Endothelial cell of umbilical vein (primary cell): ENCODE measurements around the gene COL28A1. TPM values are rescaled to one million over a fixed set of nuclear protein-coding genes. Genes with fewer than 3 reads are reported as not detected.

Source experiments
- BruUV-seq: library from RNA; stranded (reverse); fragments of 400-500 nt; replicated peaks from 2 replicates; lab custom pipeline; 2021; lab: Mats Ljungman, UMichigan
- CTCF ChIA-PET: fragments of 300-600, 350-600 bp; sonication (Branson Sonifier 250); formaldehyde crosslinking; loops from one replicate; lab custom pipeline; 2021; ENCODE audit warnings: antibody characterized with exemption, inconsistent platforms; lab: Charles Lee
- POLR2A ChIA-PET: fragments of 300-600, 350-600 bp; sonication (Branson Sonifier 250); formaldehyde crosslinking; loops from one replicate; lab custom pipeline; 2021; ENCODE audit warnings: antibody characterized with exemption, inconsistent platforms; lab: Charles Lee
- DNase-seq: peaks from one replicate; pipeline ENCODE4 v3.0.0-alpha.2; 2011; ENCODE audit warnings: low read depth, low spot score
- FAIRE-seq: peaks from 2 replicates; lab custom pipeline; 2011; peaks lifted over from hg19 to GRCh38; lab: Jason Lieb, UNC
- H2AFZ ChIP-seq: 2 replicates; pipeline ENCODE4 v1.6.0; 2012; ENCODE audit warnings: low read depth, low read length, control low read depth, inconsistent platforms
- H3K27ac ChIP-seq: 2 replicates; pipeline ENCODE4 v1.5.1; 2011; ENCODE audit warnings: low read depth, mild to moderate bottlenecking, control low read depth, low read length, moderate library complexity; ENCODE audit not compliant: insufficient read depth
- H3K27me3 ChIP-seq, 2 experiments: 2 replicates each; pipeline versions ENCODE4 v1.6.0 to v1.6.1; 2011; ENCODE audit warnings: low read length in 2 of 2, mixed read lengths in 1 of 2; ENCODE audit not compliant: control insufficient read depth in 2 of 2, insufficient read depth in 2 of 2
- H3K36me3 ChIP-seq, 2 experiments: 2 replicates in 1 of 2; 3 replicates in 1 of 2; pipeline ENCODE4 v1.5.1; 2011; ENCODE audit warnings: low read length in 2 of 2, mild to moderate bottlenecking in 1 of 2, moderate library complexity in 1 of 2; ENCODE audit not compliant: control insufficient read depth in 2 of 2, insufficient read depth in 2 of 2; ENCODE audit errors: extremely low read depth in 1 of 2
- H3K4me1 ChIP-seq: 3 replicates; pipeline ENCODE4 v1.5.1; 2011; ENCODE audit warnings: mild to moderate bottlenecking, low read length; ENCODE audit not compliant: control insufficient read depth, insufficient read depth; ENCODE audit errors: extremely low read depth
- H3K4me2 ChIP-seq: 2 replicates; pipeline ENCODE4 v1.6.1; 2011; ENCODE audit warnings: low read length, control low read depth, mixed read lengths; ENCODE audit not compliant: insufficient read depth
- H3K4me3 ChIP-seq, 3 experiments: fragments of 200-600 bp in 1 of 3; sonication (generic), shearing (Covaris generic) in 1 of 3; replicated peaks in 1 of 3; 2 replicates each; pipeline ENCODE4 v1.5.1; 2011 to 2016; ENCODE audit warnings: control low read depth in 3 of 3, low read length in 3 of 3, mild to moderate bottlenecking in 2 of 3, inconsistent platforms in 1 of 3, low read depth in 1 of 3, moderate library complexity in 1 of 3; ENCODE audit not compliant: insufficient read depth in 1 of 3
- H3K79me2 ChIP-seq: 2 replicates; pipeline ENCODE4 v1.6.0; 2012; ENCODE audit warnings: low read length, inconsistent platforms; ENCODE audit not compliant: control insufficient read depth, insufficient read depth
- H3K9ac ChIP-seq: replicated peaks from 2 replicates; pipeline ENCODE3; 2011; ENCODE audit warnings: low read length, control low read depth; ENCODE audit not compliant: insufficient read depth; ENCODE audit errors: extremely low read depth
- H3K9me1 ChIP-seq: replicated peaks from 3 replicates; pipeline ENCODE4 v1.6.0; 2011; ENCODE audit warnings: mild to moderate bottlenecking, low read length; ENCODE audit not compliant: control insufficient read depth, insufficient read depth; ENCODE audit errors: extremely low read depth
- H3K9me3 ChIP-seq: replicated peaks from 2 replicates; pipeline ENCODE4 v1.5.1; 2012; ENCODE audit warnings: low read length, inconsistent platforms; ENCODE audit not compliant: control insufficient read depth, insufficient read depth
- H4K20me1 ChIP-seq: replicated peaks from 2 replicates; pipeline ENCODE3; 2011; ENCODE audit warnings: mild to moderate bottlenecking, low read length; ENCODE audit not compliant: control insufficient read depth, insufficient read depth; ENCODE audit errors: extremely low read depth
- CTCF ChIP-seq, 2 donors: IDR thresholded peaks; 1 replicate in 1 of 2; 2 replicates in 1 of 2; pipeline ENCODE4 v1.5.1; 2011; ENCODE audit warnings: low read length in 2 of 2, mild to moderate bottlenecking in 2 of 2, moderate library complexity in 2 of 2, control low read depth in 1 of 2, inconsistent platforms in 1 of 2, low read depth in 1 of 2; ENCODE audit not compliant: insufficient read depth in 1 of 2; ENCODE audit errors: extremely low read depth in 1 of 2
- EZH2 ChIP-seq: IDR thresholded peaks from 2 replicates; pipeline ENCODE4 v1.6.1; 2012; ENCODE audit warnings: borderline replicate concordance, low read depth, mild to moderate bottlenecking, moderate library complexity, low read length, inconsistent platforms; ENCODE audit not compliant: severe bottlenecking
- FOS ChIP-seq: IDR thresholded peaks from 2 replicates; pipeline ENCODE4 v1.6.1; 2011; ENCODE audit warnings: mild to moderate bottlenecking, low read length, moderate library complexity, borderline replicate concordance; ENCODE audit not compliant: insufficient read depth
- GATA2 ChIP-seq: IDR thresholded peaks from 2 replicates; pipeline ENCODE4 v1.7.0; 2011; ENCODE audit warnings: low read depth, mild to moderate bottlenecking, moderate library complexity, mixed read lengths, low read length; ENCODE audit not compliant: insufficient read length, insufficient read depth
- JUN ChIP-seq: IDR thresholded peaks from 2 replicates; pipeline ENCODE4 v1.6.1; 2011; ENCODE audit warnings: borderline replicate concordance, low read depth; ENCODE audit not compliant: insufficient read length, insufficient read depth
- MAX ChIP-seq: IDR thresholded peaks from 2 replicates; pipeline ENCODE4 v1.6.1; 2011; ENCODE audit not compliant: insufficient read depth, insufficient read length
- MYC ChIP-seq: IDR thresholded peaks from one replicate; pipeline ENCODE4 v1.6.1; 2011; ENCODE audit warnings: mild to moderate bottlenecking, low read depth, low read length
- POLR2A ChIP-seq: IDR thresholded peaks from 2 replicates; pipeline ENCODE4 v1.6.1; 2012; ENCODE audit warnings: low read depth, mild to moderate bottlenecking, control low read depth, low read length
- POLR2AphosphoS5 ChIP-seq: IDR thresholded peaks from 2 replicates; pipeline ENCODE4 v1.6.1; 2012; ENCODE audit warnings: low read depth, mild to moderate bottlenecking, control low read depth, low read length, moderate library complexity; ENCODE audit not compliant: insufficient read depth
- dilution Hi-C: fragments of 300-500 bp; cut with MboI; formaldehyde crosslinking; loops from one replicate; pipeline ENCODE4 v1.15.0; 2019; ENCODE audit warnings: low sequenced_read_pairs; ENCODE audit not compliant: extremely low pct_ligation_motif_present
- intact Hi-C: fragments of 100-400 bp; cut with micrococcal nuclease; formaldehyde crosslinking; loops from one replicate; pipeline ENCODE4 v1.10.0; 2022
- polyA plus RNA-seq, 4 experiments: library from polyadenylated mRNA; depleted of rRNA in 3 of 4; stranded (reverse) in 3 of 4; unstranded in 1 of 4; fragments of >200 nt; gene quantifications; 2 replicates each; pipeline versions ENCODE4 v1.2.1 to v1.2.3, GENCODE V29; 2011 to 2012; ENCODE audit warnings: missing spikeins in 1 of 4
- total RNA-seq: library from RNA; stranded (reverse); gene quantifications from 2 replicates; pipeline ENCODE4 v1.2.3, GENCODE V29; 2021

COL28A1 gene
- total and polyA plus RNA-seq, 2 donors (not counting 3 experiments of a cell fraction or from before 2014, with no cell fraction given) = not detected

- intact Hi-C loops (no loop called here), dilution Hi-C loops (no loop called here)
- H3K79me2 ChIP-seq = no peaks in the 10 kb centered on the region
- no peaks in the 10 kb centered on the region for H3K4me1 ChIP-seq
- no peaks in the 10 kb centered on the region for H3K9me3 ChIP-seq
- no peaks in the 10 kb centered on the region for H3K9me1 ChIP-seq
- H2AFZ ChIP-seq = no peak overlapping the region
- H3K4me2 ChIP-seq = no peak overlapping the region
- H3K27ac ChIP-seq = no peak overlapping the region
- no peak overlapping the region for H3K9ac ChIP-seq
- ChIA-PET POLR2A (no interaction called here), CTCF (no interaction called here)
- TF ChIP-seq EZH2 (no peak), MYC (no peak), GATA2 (no peak), POLR2A (no peak), MAX (no peak), FOS (no peak), JUN (no peak), POLR2AphosphoS5 (no peak)
- no peak overlapping the region for H3K4me3 ChIP-seq
- H3K36me3 ChIP-seq = no peaks in the 10 kb centered on the region
- DNase-seq (no peak), FAIRE-seq (no peak)
- H3K27me3 ChIP-seq = no peaks in the 10 kb centered on the region
- H4K20me1 ChIP-seq = no peaks in the 10 kb centered on the region
- no TSS peak for BruUV-seq
Measured at GRCh38 chr7:7311001-7311400, 224.7 kb downstream of the COL28A1 start.

GRCh38 chr7:7309203-7309602 is 226.5 kb downstream of the COL28A1 start:
- Histone ChIP-seq H2AFZ (no peak overlapping the region), H3K36me3 (no peaks in the 10 kb centered on the region), H3K9me1 (no peaks in the 10 kb centered on the region), H3K79me2 (no peaks in the 10 kb centered on the region), H3K27me3 (no peaks in the 10 kb centered on the region), H3K4me2 (no peak overlapping the region), H4K20me1 (no peaks in the 10 kb centered on the region), H3K9ac (no peak overlapping the region), H3K9me3 (no peaks in the 10 kb centered on the region), H3K4me3 (no peak overlapping the region), H3K27ac (no peak overlapping the region), H3K4me1 (no peaks in the 10 kb centered on the region)
- TF ChIP-seq FOS (no peak), JUN (no peak), POLR2A (no peak), MYC (no peak), CTCF (IDR thresholded peaks at IDR 0.05; ENCODE audit: extremely low read depth in 1 of 2, insufficient read depth in 1 of 2, low read depth in 1 of 2, low read length in 2 of 2) (no peak), EZH2 (no peak), POLR2AphosphoS5 (no peak)
- FAIRE-seq (no peak), DNase-seq (no peak)
- POLR2A ChIA-PET = no interaction called here
- intact Hi-C loops = no loop called here
- dilution Hi-C loops = no loop called here
- BruUV-seq = no TSS peak
- CTCF ChIA-PET = interaction anchor here (1.2 to 1.4 kb wide), 2 partner anchors 40 to 206 kb away, joined by 3 read pairs; no protein-coding TSS in a partner anchor
